ENCODE measurements around the gene SPG21.
A peak's percentile ranks its signal among the peaks of the same experiment; 100 is the strongest.

DNA sequence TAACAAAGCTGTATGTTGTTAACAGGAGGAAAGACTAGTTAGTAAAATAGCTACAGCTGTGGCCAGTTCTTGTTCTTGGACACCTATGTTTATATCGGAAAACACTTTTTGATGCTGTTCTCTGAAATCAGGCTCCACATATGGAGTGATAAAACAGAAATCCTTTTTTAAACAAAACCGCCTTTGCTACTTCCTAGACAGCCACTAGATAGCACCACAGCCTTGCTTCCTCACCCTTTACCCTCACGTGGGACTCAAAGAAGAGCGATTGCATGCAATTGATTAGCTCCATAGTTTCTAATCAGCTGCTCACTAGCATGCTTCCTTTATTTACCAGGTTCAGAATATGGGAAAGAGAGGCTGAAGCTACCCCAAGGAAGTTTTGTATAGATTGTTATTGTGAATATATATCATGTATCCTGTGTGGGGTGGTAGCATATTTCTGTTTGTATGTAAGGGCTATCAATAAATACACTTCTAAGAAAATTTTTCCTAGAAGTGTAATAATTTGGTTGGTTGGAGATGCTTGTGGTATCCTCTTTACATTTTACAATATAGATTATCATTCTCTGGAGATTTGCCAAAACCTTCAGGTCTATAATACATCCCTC is 44.0 kb upstream of the SPG21 start:
- TF ChIP-seq, protein P1, sequence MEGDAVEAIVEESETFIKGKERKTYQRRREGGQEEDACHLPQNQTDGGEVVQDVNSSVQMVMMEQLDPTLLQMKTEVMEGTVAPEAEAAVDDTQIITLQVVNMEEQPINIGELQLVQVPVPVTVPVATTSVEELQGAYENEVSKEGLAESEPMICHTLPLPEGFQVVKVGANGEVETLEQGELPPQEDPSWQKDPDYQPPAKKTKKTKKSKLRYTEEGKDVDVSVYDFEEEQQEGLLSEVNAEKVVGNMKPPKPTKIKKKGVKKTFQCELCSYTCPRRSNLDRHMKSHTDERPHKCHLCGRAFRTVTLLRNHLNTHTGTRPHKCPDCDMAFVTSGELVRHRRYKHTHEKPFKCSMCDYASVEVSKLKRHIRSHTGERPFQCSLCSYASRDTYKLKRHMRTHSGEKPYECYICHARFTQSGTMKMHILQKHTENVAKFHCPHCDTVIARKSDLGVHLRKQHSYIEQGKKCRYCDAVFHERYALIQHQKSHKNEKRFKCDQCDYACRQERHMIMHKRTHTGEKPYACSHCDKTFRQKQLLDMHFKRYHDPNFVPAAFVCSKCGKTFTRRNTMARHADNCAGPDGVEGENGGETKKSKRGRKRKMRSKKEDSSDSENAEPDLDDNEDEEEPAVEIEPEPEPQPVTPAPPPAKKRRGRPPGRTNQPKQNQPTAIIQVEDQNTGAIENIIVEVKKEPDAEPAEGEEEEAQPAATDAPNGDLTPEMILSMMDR (IDR thresholded peaks at IDR 0.05): peak; percentile 22 to 33 (median 23)
- TF ChIP-seq POLR2A (IDR thresholded peaks at IDR 0.05): no peak
